Naive B cell (primary cell): ENCODE results near the gene PPP2R2B. TPM values are rescaled to one million over a fixed set of nuclear protein-coding genes. Genes with fewer than 3 reads are reported as not detected.
"Not testable (repeated sequence)": the region's sequence is repeated elsewhere in the genome, so short reads cannot be mapped to it uniquely, and the experiment has no call there.

Experiments used
- ATAC-seq, 2 donors: fragments of 150-1000 bp; cut with Tn5 transposase; 2 replicates each; pipeline ENCODE4 v1.10.0; 2021; ENCODE audit warnings: low read depth in 2 of 2, mild to moderate bottlenecking in 2 of 2, moderate library complexity in 2 of 2
- DNase-seq: peaks from one replicate; pipeline ENCODE4 v3.0.0; 2022
- H3K27ac Mint-ChIP-seq, 6 donors: one replicate each; pipeline ENCODE4 v1.8.0; 2020 to 2022; ENCODE audit warnings: mild to moderate bottlenecking in 6 of 6, mixed read lengths in 6 of 6, moderate library complexity in 5 of 6, inconsistent platforms in 2 of 6
- H3K27me3 Mint-ChIP-seq, 3 donors: one replicate each; pipeline ENCODE4 v1.8.0; 2021 to 2022; ENCODE audit warnings: mixed read lengths in 3 of 3, mild to moderate bottlenecking in 1 of 3
- H3K36me3 Mint-ChIP-seq, 2 donors: one replicate each; pipeline ENCODE4 v1.8.0; 2020 to 2022; ENCODE audit warnings: mixed read lengths in 2 of 2, inconsistent platforms in 1 of 2, mild to moderate bottlenecking in 1 of 2
- H3K4me1 Mint-ChIP-seq, 3 donors: one replicate each; pipeline ENCODE4 v1.8.0; 2020 to 2022; ENCODE audit warnings: mixed read lengths in 3 of 3, inconsistent platforms in 1 of 3, mild to moderate bottlenecking in 1 of 3, moderate library complexity in 1 of 3
- H3K4me3 Mint-ChIP-seq, 8 donors: one replicate each; pipeline ENCODE4 v1.8.0; 2020 to 2022; ENCODE audit warnings: mild to moderate bottlenecking in 8 of 8, mixed read lengths in 8 of 8, moderate library complexity in 8 of 8, inconsistent platforms in 2 of 8
- H3K9me3 Mint-ChIP-seq, 7 donors: one replicate each; pipeline ENCODE4 v1.8.0; 2020 to 2022; ENCODE audit warnings: mixed read lengths in 7 of 7, mild to moderate bottlenecking in 5 of 7, inconsistent platforms in 2 of 7, moderate library complexity in 1 of 7
- polyA plus RNA-seq, 6 donors: library from polyadenylated mRNA; unstranded; fragments of 300-500 nt; fragmentation: Illumina TruSeq; gene quantifications; one replicate each; pipeline ENCODE4 v1.2.3, GENCODE V29; 2021; ENCODE audit warnings: low read depth in 6 of 6

PPP2R2B gene
- polyA plus RNA-seq, 6 donors from 2014 or later, result not detected

DNA sequence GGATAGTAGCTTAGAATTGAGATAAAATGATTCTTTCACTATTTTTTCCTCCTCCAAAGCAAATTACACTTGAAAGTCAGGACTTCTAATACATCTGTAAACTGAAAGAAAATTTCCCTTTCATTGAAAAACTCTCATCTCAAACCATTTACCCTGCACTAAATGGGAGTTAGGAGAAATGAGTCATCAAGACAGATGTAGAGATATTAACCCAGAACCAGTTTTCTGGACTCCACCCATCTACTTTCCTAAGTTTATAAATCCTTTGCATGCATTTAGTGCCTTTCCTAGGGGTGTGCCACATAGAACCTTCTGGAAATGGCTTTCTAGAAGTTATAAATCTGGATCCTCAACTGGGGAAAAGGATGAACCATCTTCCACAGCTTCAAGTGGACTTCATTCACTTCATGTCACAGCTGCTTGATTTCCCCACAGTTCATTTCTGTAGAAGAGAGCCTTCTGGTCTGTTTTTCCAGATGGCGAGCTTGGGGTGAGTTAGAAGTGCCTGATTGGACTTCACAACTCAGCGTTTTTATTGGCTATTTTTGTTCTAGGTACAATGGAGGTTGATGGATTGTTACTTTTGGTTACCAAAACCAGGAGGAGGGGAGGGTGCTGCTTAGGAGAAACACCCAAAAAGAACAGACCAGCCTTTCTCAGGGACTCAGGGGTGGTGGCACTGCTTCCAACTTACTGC, 290.1 kb downstream of the PPP2R2B start:
- Mint-ChIP-seq H3K27ac (no peak overlapping the region), H3K36me3 (no peaks in the 10 kb centered on the region), H3K4me1 (no peaks in the 10 kb centered on the region), H3K4me3 (no peak overlapping the region), H3K9me3 (peaks cover 0 to 1% (median 0%) of the 10 kb centered on the region in 7 donors), H3K27me3 (peaks cover 2 to 13% (median 11%) of the 10 kb centered on the region in 3 donors)
- no peak for DNase-seq
- no peak for ATAC-seq

- Mint-ChIP-seq H3K36me3 (no peaks in the 10 kb centered on the region), H3K4me3 (no peak overlapping the region), H3K27ac (no peak overlapping the region), H3K27me3 (peaks cover 0 to 19% (median 11%) of the 10 kb centered on the region in 3 donors), H3K9me3 (peaks cover 0 to 1% (median 0%) of the 10 kb centered on the region in 7 donors), H3K4me1 (no peaks in the 10 kb centered on the region)
- DNase-seq (no peak), ATAC-seq (no peak)
Observed at GRCh38 chr5:146586752-146587151, 291.8 kb downstream of the PPP2R2B start.

DNA sequence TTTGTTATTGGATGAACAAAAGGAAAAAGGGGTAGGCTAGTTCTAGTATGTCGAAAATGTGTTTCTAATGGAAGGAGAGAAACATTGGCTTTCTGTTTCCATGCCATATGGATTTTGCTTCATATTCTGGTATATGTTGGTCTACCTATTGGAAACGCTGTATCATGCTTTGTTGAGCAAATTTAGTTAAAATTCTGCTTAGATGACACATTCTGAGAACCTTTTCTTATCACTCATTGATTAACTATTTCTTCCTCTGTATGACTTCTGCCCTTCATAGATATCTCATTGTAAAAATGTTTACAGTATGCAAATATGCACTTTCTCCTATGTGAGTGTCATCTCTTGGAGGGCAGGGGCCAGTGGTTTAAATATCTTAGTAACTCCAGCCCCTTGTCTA, 293.8 kb downstream of the PPP2R2B start:
- DNase-seq (no peak), ATAC-seq (no peak)
- peaks cover under 1 to 19% (median 11%) of the 10 kb centered on the region in 3 donors for H3K27me3 Mint-ChIP-seq
- no peaks in the 10 kb centered on the region for H3K36me3 Mint-ChIP-seq
- no peaks in the 10 kb centered on the region for H3K4me1 Mint-ChIP-seq
- peaks cover 0 to 1% (median 0%) of the 10 kb centered on the region in 7 donors for H3K9me3 Mint-ChIP-seq
- H3K27ac Mint-ChIP-seq, result no peak overlapping the region
- no peak overlapping the region for H3K4me3 Mint-ChIP-seq

DNA sequence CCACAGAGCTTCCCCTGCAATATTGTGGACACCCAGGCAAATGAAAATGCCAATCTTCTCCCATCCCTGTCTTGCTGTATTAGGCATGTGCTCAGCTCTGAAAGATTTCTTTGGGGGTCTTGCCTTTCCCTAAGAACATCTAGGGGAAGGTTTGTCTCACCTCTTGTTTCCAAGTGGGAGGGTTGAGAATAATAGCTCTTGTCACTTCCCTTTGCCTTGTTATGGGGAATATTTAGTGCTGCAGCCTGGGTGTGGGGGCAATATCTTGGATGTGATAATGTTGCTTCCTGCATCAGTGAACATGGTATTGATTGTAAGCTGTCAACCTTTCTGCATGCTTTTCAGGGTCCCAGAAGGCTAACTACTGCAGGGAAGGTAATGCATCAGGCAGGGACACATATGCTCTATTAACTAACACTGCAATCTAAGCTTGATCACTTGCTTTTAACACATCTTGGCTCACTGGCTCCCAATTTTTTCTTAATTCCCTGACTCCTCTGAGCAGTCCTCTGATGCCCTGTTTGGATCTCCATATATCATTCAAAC, 296.4 kb downstream of the PPP2R2B start:
- ATAC-seq, result no peak

GRCh38 chr5:146580237-146580636, 298.3 kb downstream of the PPP2R2B start:
- Mint-ChIP-seq H3K27me3 (peaks cover 4 to 21% (median 13%) of the 10 kb centered on the region in 3 donors), H3K27ac (no peak overlapping the region), H3K4me3 (no peak overlapping the region), H3K36me3 (peaks cover 0 to 7% of the 10 kb centered on the region in 2 donors), H3K4me1 (no peaks in the 10 kb centered on the region), H3K9me3 (peaks cover 7 to 18% (median 11%) of the 10 kb centered on the region in 7 donors)
- no peak for DNase-seq
- no peak for ATAC-seq

More for the DNA sequence above, 296.4 kb downstream of the PPP2R2B start:
- peaks cover 0 to 2% (median under 1%) of the 10 kb centered on the region in 7 donors for H3K9me3 Mint-ChIP-seq
- no peak for DNase-seq
- peaks cover 4 to 28% (median 23%) of the 10 kb centered on the region in 3 donors for H3K27me3 Mint-ChIP-seq
- no peaks in the 10 kb centered on the region for H3K4me1 Mint-ChIP-seq
- H3K4me3 Mint-ChIP-seq, result no peak overlapping the region
- no peaks in the 10 kb centered on the region for H3K36me3 Mint-ChIP-seq
- H3K27ac Mint-ChIP-seq, result peak overlapping the region in 1 of 6 donors; percentile 29

- Mint-ChIP-seq H3K27me3 (peaks cover 13 to 32% (median 22%) of the 10 kb centered on the region in 3 donors), H3K4me1 (no peaks in the 10 kb centered on the region), H3K36me3 (peaks cover 7 to 14% of the 10 kb centered on the region in 2 donors), H3K4me3 (peak overlapping the region in 1 of 8 donors; percentile 16), H3K9me3 (peaks cover 9 to 36% (median 16%) of the 10 kb centered on the region in 7 donors), H3K27ac (peak overlapping the region in 2 of 6 donors; percentile 36 to 62)
- ATAC-seq, result no peak
- DNase-seq, result no peak
Observed at GRCh38 chr5:146574713-146575112, 303.8 kb downstream of the PPP2R2B start.

- no peak for ATAC-seq
- H3K4me1 Mint-ChIP-seq, result no peaks in the 10 kb centered on the region
- H3K36me3 Mint-ChIP-seq, result no peaks in the 10 kb centered on the region
- peaks cover 11 to 21% (median 19%) of the 10 kb centered on the region in 3 donors for H3K27me3 Mint-ChIP-seq
- no peak overlapping the region for H3K4me3 Mint-ChIP-seq
- H3K9me3 Mint-ChIP-seq, result no peaks in the 10 kb centered on the region
- no peak for DNase-seq
- H3K27ac Mint-ChIP-seq, result no peak overlapping the region
Observed at GRCh38 chr5:146568161-146568560, 310.4 kb downstream of the PPP2R2B start.

DNA sequence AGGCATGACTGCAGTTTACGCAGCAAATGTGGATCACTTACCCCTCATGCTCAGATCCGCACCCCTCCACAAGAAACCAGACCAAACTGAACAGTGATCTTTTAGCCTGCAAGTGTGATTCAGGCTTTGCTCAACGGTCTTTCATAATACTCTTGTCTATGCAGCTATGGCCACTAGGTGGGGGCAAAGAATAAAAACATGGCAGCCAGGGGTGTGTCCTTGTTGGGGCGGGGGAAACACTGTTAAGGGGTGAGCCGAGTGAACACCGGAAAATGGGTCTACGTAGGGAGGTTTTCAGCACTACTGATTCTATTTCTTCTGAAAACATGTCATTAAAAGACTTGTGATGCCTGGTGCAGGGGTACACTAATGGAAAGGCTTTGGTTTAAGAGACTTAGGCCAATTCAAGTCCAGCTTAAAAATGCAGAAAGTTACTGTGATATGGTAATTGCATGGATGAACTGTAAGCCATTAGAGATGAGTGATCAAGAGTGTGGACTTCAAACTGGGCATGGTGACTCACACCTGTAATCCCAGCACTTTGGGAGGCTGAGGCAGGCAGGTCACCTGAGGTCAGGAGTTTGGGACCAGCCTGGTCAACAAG, 312.7 kb downstream of the PPP2R2B start:
- H3K4me3 Mint-ChIP-seq, result peak overlapping the region in 1 of 8 donors; percentile 32
- H3K27ac Mint-ChIP-seq, result no peak overlapping the region
- H3K4me1 Mint-ChIP-seq, result no peaks in the 10 kb centered on the region
- no peaks in the 10 kb centered on the region for H3K9me3 Mint-ChIP-seq
- DNase-seq (no peak), ATAC-seq (peak; percentile 40 to 53)
- no peaks in the 10 kb centered on the region for H3K36me3 Mint-ChIP-seq
- peaks cover 5 to 8% (median 7%) of the 10 kb centered on the region in 3 donors for H3K27me3 Mint-ChIP-seq

DNA sequence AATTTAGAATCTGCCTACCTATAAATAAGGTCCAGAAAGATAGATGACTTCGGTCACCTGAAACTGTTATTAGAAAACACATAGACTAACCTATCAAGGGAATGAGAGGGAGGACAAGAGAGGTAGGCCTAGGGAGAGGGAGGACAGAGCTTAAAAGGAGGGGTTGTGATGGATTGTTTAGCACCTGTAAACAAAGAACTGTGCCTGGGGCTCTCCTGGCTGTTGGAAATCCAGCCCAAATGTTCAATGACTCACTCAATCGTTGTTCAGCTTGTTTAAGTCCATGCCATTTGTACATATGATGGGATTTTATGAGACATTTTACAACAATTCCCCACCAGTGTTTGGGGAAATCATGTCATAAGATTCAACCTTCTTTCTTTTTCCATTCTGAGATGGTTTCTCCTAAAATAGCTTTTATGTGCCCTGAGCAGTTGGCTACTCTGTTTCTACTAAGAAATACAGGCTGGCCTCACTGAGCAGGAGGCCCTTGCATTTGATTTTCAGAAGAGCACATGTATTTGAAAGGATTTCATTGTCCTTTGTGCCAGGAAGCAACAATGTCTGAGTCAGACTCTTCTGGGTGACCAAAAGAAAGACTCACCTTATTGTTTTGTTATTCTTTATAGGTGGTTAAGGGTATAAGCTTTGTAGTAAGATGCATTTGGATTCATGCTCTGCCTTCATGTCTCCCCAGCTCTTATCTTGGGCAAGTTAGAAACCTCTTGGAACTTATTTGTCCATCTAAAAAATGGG, 314.4 kb downstream of the PPP2R2B start:
- Mint-ChIP-seq H3K4me3 (no peak overlapping the region), H3K9me3 (no peaks in the 10 kb centered on the region), H3K4me1 (no peaks in the 10 kb centered on the region), H3K36me3 (no peaks in the 10 kb centered on the region), H3K27me3 (peaks cover 0 to 8% (median 5%) of the 10 kb centered on the region in 3 donors), H3K27ac (peak overlapping the region in 1 of 6 donors; percentile 47)
- DNase-seq (no peak), ATAC-seq (no peak)

DNA sequence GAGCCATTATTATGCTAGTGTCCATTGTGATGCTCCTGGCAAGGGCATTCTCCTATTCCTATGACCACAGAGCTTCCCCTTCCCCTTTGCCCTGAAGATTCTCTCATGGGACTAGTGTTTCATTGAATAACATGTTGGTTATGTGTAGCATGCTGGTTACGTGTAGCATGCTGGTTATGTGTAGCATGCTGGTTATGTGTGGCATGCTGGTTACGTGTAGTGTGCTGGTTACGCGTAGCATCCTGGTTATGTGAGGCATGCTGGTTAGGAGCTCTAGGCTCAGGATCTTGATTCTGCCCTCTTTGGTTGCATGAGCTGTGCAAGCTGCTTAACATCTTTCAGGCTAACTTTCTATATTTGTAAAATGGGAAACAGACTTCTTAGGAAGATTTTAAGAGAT, 316.1 kb downstream of the PPP2R2B start:
- no peaks in the 10 kb centered on the region for H3K36me3 Mint-ChIP-seq
- H3K4me3 Mint-ChIP-seq, result no peak overlapping the region
- no peak overlapping the region for H3K27ac Mint-ChIP-seq
- peaks cover 0 to 4% (median 2%) of the 10 kb centered on the region in 7 donors for H3K9me3 Mint-ChIP-seq
- peaks cover 0 to 5% (median under 1%) of the 10 kb centered on the region in 3 donors for H3K27me3 Mint-ChIP-seq
- ATAC-seq (no peak), DNase-seq (no peak)
- H3K4me1 Mint-ChIP-seq, result no peaks in the 10 kb centered on the region

DNA sequence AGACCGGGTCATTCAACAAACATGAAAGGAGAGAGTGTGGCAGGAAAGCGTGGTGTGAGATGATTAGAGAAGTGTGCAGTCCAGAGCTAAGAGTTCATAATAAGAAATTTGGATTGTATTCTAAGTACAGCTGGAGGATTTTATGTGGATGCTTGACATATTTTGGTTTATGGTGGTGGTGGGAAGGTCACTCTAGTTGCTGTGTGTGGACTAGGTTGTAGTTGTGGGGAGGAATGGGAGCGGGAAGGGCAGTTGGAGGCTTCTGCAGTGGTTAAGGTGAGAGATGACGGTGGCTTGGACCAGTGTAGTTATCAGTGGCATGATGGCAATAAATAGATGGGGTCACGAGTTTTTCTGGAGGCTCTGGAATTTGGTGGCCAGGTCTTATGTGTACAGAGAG, 316.8 kb downstream of the PPP2R2B start:
- H3K9me3 Mint-ChIP-seq, result peaks cover 0 to 5% (median 2%) of the 10 kb centered on the region in 7 donors
- no peak overlapping the region for H3K4me3 Mint-ChIP-seq
- H3K27ac Mint-ChIP-seq, result no peak overlapping the region

GRCh38 chr5:146560205-146560812, 318.2 kb downstream of the PPP2R2B start:
- H3K4me3 Mint-ChIP-seq, result peak overlapping the region in 1 of 8 donors; percentile 47
- ATAC-seq, result no peak
- no peak for DNase-seq
- peak overlapping the region in 1 of 6 donors; percentile 80 for H3K27ac Mint-ChIP-seq
- H3K4me1 Mint-ChIP-seq, result no peaks in the 10 kb centered on the region
- H3K36me3 Mint-ChIP-seq, result no peaks in the 10 kb centered on the region
- H3K9me3 Mint-ChIP-seq, result peaks cover 0 to 7% (median 2%) of the 10 kb centered on the region in 7 donors
- no peaks in the 10 kb centered on the region for H3K27me3 Mint-ChIP-seq

More for the DNA sequence above, 316.8 kb downstream of the PPP2R2B start:
- Mint-ChIP-seq H3K36me3 (no peaks in the 10 kb centered on the region), H3K4me1 (no peaks in the 10 kb centered on the region), H3K27me3 (peaks cover 0 to 5% (median 0%) of the 10 kb centered on the region in 3 donors)
- ATAC-seq, result no peak
- DNase-seq, result no peak

GRCh38 chr5:146556884-146557283, 321.7 kb downstream of the PPP2R2B start:
- not testable (repeated sequence) for H3K4me3 Mint-ChIP-seq, H3K27ac Mint-ChIP-seq, DNase-seq, H3K27me3 Mint-ChIP-seq, H3K9me3 Mint-ChIP-seq, H3K4me1 Mint-ChIP-seq, ATAC-seq, H3K36me3 Mint-ChIP-seq
